HUES64 (cell line): ENCODE results near the gene DLD.
A peak's percentile ranks its signal among the peaks of the same experiment; 100 is the strongest.
"Not testable (repeated sequence)": the region's sequence is repeated elsewhere in the genome, so short reads cannot be mapped to it uniquely, and the experiment has no call there.

Experiments used
- H3K27ac ChIP-seq: 2 replicates; pipeline ENCODE4 v1.7.0; 2013; ENCODE audit warnings: low read depth, low read length, inconsistent platforms
- H3K27me3 ChIP-seq: 2 replicates; pipeline ENCODE4 v1.6.1; 2013; ENCODE audit warnings: mild to moderate bottlenecking, low read length; ENCODE audit not compliant: insufficient read depth
- H3K36me3 ChIP-seq: 2 replicates; pipeline ENCODE4 v1.6.1; 2013; ENCODE audit warnings: mild to moderate bottlenecking, low read length; ENCODE audit not compliant: insufficient read depth
- H3K4me1 ChIP-seq: 2 replicates; pipeline ENCODE4 v1.6.1; 2013; ENCODE audit warnings: mild to moderate bottlenecking, low read length, moderate library complexity; ENCODE audit not compliant: insufficient read depth
- H3K4me3 ChIP-seq: 2 replicates; pipeline ENCODE4 v1.5.1; 2013; ENCODE audit warnings: mild to moderate bottlenecking, low read length, moderate library complexity
- H3K9ac ChIP-seq: 2 replicates; pipeline ENCODE4 v1.6.1; 2013; ENCODE audit warnings: mild to moderate bottlenecking, low read depth, low read length
- H3K9me3 ChIP-seq: 2 replicates; pipeline ENCODE4 v1.6.1; 2013; ENCODE audit warnings: low read depth, low read length; ENCODE audit not compliant: insufficient read depth
- WGBS: fragments of 150-250, 120-280 bp; methylation state at CpG from one replicate; pipeline ENCODE4 v1.1.7; 2013; ENCODE audit warnings: missing lambda C conversion rate; 5-methylcytosine and 5-hydroxymethylcytosine counted together

DLD gene

GRCh38 chr7:107920048-107920772 lies 29.2 kb downstream of the DLD start:
- Histone ChIP-seq H3K4me1 (peaks cover 5% of the 10 kb centered on the region; the same call in 1 of the 2 replicates), H3K36me3 (peaks cover 99% of the 10 kb centered on the region), H3K9ac (no peak overlapping the region), H3K27ac (no peak overlapping the region; the same call in 1 of the 2 replicates), H3K27me3 (no peaks in the 10 kb centered on the region), H3K9me3 (no peaks in the 10 kb centered on the region), H3K4me3 (no peak overlapping the region)
- 91% methylated on average over 1 of the region's 1 CpG for WGBS

- not testable (repeated sequence) for H3K27me3 ChIP-seq, H3K4me1 ChIP-seq, H3K9me3 ChIP-seq, H3K27ac ChIP-seq, H3K4me3 ChIP-seq, H3K9ac ChIP-seq
- 55% methylated on average over 2 of the region's 2 CpGs for WGBS
- peaks cover 99% of the 10 kb centered on the region for H3K36me3 ChIP-seq
These were observed 30.8 kb downstream of the DLD start for GRCh38 chr7:107921826-107922225.

- 92% methylated on average over 1 of the region's 1 CpG for WGBS
- H3K4me1 ChIP-seq, result peaks cover 14% of the 10 kb centered on the region
- no peaks in the 10 kb centered on the region for H3K9me3 ChIP-seq
- peaks cover 99% of the 10 kb centered on the region for H3K36me3 ChIP-seq
- no peak overlapping the region for H3K9ac ChIP-seq
- no peak overlapping the region for H3K27ac ChIP-seq
- H3K27me3 ChIP-seq, result no peaks in the 10 kb centered on the region
- no peak overlapping the region for H3K4me3 ChIP-seq
These were observed 31.9 kb downstream of the DLD start for GRCh38 chr7:107922886-107923285.

GRCh38 chr7:107924841-107925504 lies 34.0 kb downstream of the DLD start:
- no peak overlapping the region for H3K27ac ChIP-seq
- H3K9ac ChIP-seq, result no peak overlapping the region
- H3K27me3 ChIP-seq, result no peaks in the 10 kb centered on the region
- WGBS, result 90% methylated on average over 5 of the region's 5 CpGs
- peaks cover 99% of the 10 kb centered on the region for H3K36me3 ChIP-seq
- peaks cover 14% of the 10 kb centered on the region for H3K4me1 ChIP-seq
- no peak overlapping the region for H3K4me3 ChIP-seq
- H3K9me3 ChIP-seq, result no peaks in the 10 kb centered on the region

GRCh38 chr7:107926481-107926880 lies 35.5 kb downstream of the DLD start:
- WGBS, result no CpG with 5 or more reads among the region's 1 CpG
- peaks cover 22% of the 10 kb centered on the region for H3K4me1 ChIP-seq
- H3K9ac ChIP-seq, result no peak overlapping the region
- no peak overlapping the region for H3K4me3 ChIP-seq
- H3K27me3 ChIP-seq, result no peaks in the 10 kb centered on the region
- peaks cover 99% of the 10 kb centered on the region for H3K36me3 ChIP-seq
- H3K9me3 ChIP-seq, result no peaks in the 10 kb centered on the region
- H3K27ac ChIP-seq, result peak overlapping the region; percentile 15; the same call in 1 of the 2 replicates

- Histone ChIP-seq H3K4me1 (peaks cover 64% of the 10 kb centered on the region), H3K27me3 (no peaks in the 10 kb centered on the region), H3K9ac (peak overlapping the region; percentile 48), H3K4me3 (peak overlapping the region; percentile 6; the same call in 1 of the 2 replicates), H3K36me3 (peaks cover 76% of the 10 kb centered on the region), H3K9me3 (no peaks in the 10 kb centered on the region), H3K27ac (peak overlapping the region; percentile 91)
- WGBS, result 58% methylated on average over 5 of the region's 5 CpGs
These were observed 40.9 kb downstream of the DLD start for GRCh38 chr7:107931740-107932515.

- peak overlapping the region; percentile 6 for H3K4me3 ChIP-seq
- H3K4me1 ChIP-seq, result peaks cover 70% of the 10 kb centered on the region
- H3K9me3 ChIP-seq, result no peaks in the 10 kb centered on the region
- no peaks in the 10 kb centered on the region for H3K27me3 ChIP-seq
- peak overlapping the region; percentile 68; the same call in 1 of the 2 replicates for H3K9ac ChIP-seq
- H3K36me3 ChIP-seq, result peaks cover 72% of the 10 kb centered on the region
- H3K27ac ChIP-seq, result peak overlapping the region; percentile 91
- WGBS, result 6% methylated on average over 2 of the region's 2 CpGs
These were observed 41.8 kb downstream of the DLD start for GRCh38 chr7:107932805-107933204.

GRCh38 chr7:107933386-107934013 lies 42.5 kb downstream of the DLD start:
- peak overlapping the region; percentile 91 for H3K27ac ChIP-seq
- H3K9me3 ChIP-seq, result no peaks in the 10 kb centered on the region
- no peaks in the 10 kb centered on the region for H3K27me3 ChIP-seq
- peaks cover 73% of the 10 kb centered on the region for H3K4me1 ChIP-seq
- peak overlapping the region; percentile 10; the same call in 1 of the 2 replicates for H3K4me3 ChIP-seq
- H3K36me3 ChIP-seq, result peaks cover 70% of the 10 kb centered on the region
- 5% methylated on average over 6 of the region's 6 CpGs for WGBS
- H3K9ac ChIP-seq, result peak overlapping the region; percentile 68

GRCh38 chr7:107934991-107935770 lies 44.2 kb downstream of the DLD start:
- H3K9me3 ChIP-seq, result no peaks in the 10 kb centered on the region
- peaks cover 73% of the 10 kb centered on the region for H3K4me1 ChIP-seq
- H3K27me3 ChIP-seq, result no peaks in the 10 kb centered on the region
- no peak overlapping the region for H3K4me3 ChIP-seq
- H3K27ac ChIP-seq, result peak overlapping the region; percentile 91; the same call in 1 of the 2 replicates
- H3K36me3 ChIP-seq, result peaks cover 69% of the 10 kb centered on the region
- WGBS, result 57% methylated on average over 7 of the region's 8 CpGs
- no peak overlapping the region for H3K9ac ChIP-seq

GRCh38 chr7:107936312-107936711 lies 45.3 kb downstream of the DLD start:
- Histone ChIP-seq H3K4me1 (peaks cover 67% of the 10 kb centered on the region), H3K36me3 (peaks cover 68% of the 10 kb centered on the region)
- WGBS, result 94% methylated on average over 1 of the region's 2 CpGs

More at GRCh38 chr7:107936312-107936711, 45.3 kb downstream of the DLD start:
- H3K27ac ChIP-seq, result no peak overlapping the region
- H3K9ac ChIP-seq, result no peak overlapping the region
- H3K9me3 ChIP-seq, result no peaks in the 10 kb centered on the region
- no peak overlapping the region for H3K4me3 ChIP-seq
- no peaks in the 10 kb centered on the region for H3K27me3 ChIP-seq
